Measurements from ENCODE around the gene URB2.
"Not testable (repeated sequence)": the region's sequence is repeated elsewhere in the genome, so short reads cannot be mapped to it uniquely, and the experiment has no call there.

The URB2 gene

DNA sequence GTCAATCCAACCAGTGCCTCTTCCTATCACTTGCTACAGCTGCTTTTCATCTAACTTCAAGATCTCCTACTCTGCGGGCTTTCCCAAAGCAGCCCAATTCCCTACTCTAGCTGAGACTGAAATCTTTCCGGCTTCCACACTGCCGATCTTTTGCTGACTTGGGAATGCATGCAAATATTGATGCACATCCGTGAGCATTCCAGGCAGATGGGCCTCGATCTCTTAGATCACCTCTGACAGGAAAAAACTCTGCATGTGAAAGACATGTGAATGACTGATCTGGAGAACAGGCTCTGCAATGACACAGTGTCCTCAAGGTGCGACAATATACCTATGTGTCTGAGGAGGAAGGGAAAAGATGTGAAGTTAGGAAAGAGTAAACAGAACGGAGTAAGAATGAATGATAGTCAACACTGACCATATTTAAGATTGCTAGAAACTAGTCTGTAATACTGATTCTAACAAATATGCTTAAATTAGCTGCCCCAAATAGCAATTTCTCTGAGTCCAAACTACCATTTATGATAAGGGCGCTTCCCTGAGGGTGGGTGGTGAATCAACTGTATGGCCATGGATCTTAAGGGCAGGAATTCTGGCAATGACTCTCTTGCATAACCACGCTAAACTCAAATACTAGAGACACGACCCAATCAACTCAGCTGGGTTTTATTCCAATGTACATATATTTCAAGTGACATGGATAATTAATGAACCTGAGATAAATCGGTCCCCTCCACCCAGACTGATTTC is 8.5 kb upstream of the URB2 start:
- DNase-seq = no peak

DNA sequence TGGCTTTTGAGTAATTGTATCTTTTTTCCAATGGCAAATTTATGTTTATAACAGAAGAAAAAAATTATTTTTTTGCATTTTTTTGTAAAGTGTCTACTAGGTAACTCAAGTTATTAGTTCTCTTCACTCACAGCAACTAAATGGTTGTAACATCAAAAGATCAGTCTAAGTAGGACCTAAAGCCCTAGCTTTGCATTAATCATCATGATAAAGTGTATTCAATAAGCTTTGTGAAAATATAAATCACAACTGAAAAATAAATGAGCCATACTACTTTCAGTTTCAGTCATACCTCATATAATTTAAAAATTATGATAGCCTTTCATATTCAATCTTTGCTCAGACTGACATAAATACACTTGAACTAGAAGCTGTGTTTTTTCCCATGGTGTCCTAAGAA is 7.0 kb upstream of the URB2 start:
- no peak for DNase-seq

DNA sequence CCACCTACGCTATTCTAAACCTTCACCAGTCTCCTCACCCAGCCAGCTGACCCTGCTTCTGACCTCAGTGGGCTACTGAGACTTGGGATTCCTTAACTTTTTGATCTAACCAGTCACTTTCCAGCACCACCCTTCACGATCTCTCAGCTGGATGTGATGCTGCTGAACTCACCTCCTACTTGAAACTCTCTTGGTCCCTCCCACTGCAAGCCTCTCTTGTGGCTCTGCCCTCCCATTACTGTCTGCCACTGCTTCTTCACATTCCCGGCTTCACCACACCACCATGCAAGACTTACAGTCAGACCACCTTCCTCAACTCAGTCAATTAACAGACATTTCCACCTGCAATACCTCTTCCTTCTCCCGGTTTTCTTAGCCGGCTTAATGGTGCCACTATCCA is 6.4 kb upstream of the URB2 start:
- DNase-seq = no peak

DNA sequence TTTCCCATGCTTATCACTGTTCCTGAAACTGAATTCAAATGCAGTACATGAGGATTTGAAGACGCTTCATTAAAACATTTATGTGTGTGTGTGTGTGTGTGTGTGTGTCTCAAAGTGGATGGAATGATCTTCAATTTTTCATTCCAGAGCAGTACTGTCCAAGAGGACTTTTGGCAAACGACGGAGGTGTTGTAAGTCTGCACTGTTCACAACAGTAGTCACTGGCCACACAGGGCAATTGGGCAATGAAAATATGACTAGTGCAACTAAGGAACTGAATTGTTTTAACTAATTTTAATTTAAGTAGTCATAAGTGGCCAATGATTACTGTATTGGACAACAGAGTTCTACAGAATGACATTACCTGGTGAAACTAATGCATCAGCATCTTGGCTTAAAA is 5.2 kb upstream of the URB2 start:
- DNase-seq = no peak

DNA sequence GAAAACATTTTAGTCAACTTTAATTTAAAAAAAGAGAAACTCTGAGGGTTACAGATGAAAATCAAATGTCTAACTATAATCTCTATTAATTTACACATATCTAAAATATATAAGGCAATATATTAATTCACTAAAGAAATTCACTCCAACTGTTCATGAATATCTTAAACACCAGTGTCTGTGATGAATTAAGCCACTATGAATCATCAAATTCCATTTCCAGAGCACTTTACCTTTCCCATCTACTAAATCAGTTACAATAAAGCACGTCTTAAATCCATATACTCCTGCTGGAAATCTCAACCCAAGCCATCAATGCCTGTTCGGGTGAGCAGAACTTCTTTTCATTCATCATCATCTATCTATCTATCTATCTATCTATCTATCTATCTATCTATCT is 4.4 kb upstream of the URB2 start:
- no peak for DNase-seq

DNA sequence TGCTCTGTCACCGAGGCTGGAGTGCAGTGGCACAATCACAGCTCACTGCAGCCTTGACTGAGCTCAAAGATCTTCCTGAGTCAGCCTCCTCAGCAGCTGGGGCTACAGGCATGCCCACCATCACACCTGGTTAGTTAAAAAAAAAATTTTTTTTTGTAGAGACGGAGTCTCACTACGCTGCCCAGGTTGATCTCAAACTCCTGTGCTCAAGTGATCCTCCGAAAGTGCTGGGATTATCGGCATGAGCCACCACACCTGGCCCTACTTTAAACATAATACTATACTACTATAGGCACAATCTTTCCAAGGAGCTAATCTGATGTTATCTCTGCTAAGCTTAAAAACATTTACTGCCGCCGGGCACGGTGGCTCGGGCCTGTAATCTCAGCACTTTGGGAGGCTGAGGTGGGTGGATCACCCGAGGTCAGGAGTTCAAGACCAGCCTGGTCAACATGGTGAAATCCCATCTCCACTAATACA is 3.4 kb upstream of the URB2 start:
- not testable (repeated sequence) for DNase-seq

DNA sequence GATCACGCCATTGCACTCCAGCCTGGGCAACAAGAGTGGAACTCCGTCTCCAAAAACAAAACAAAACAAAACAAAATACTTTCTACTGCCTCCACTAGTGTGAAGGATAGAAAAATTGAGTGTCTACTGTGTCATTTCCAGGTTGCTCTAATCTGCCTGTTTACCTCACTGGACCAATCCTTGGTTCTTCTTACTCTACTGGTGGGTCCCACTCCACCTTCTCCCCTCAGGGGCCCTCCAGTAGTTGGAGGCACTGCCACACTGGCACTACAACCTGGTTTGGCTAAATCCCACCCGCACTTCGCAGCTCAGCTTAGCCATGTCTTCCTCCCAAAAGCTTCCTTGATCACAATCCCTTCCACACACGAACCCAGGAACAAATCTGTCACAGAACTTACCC is 2.8 kb upstream of the URB2 start:
- no peak for DNase-seq

DNA sequence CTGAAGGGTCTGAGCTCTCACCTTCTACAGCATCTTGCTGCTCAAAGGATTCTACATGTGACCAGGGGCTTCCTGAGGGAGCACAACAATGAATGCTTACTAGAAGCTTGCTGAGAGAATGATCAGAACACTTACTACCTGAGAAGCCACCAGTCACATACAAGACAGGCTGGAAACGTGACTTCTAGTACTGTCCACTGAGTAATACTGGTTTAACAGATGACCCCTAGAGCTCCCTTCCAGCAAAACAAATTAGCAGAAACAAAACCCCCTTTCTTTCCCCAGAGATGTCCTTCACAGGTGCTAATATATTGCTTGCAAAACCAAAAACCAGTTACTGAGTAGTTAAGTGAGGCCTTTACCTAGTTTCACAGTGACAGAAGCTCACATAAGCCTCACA is 2.2 kb upstream of the URB2 start:
- no peak for DNase-seq

DNA sequence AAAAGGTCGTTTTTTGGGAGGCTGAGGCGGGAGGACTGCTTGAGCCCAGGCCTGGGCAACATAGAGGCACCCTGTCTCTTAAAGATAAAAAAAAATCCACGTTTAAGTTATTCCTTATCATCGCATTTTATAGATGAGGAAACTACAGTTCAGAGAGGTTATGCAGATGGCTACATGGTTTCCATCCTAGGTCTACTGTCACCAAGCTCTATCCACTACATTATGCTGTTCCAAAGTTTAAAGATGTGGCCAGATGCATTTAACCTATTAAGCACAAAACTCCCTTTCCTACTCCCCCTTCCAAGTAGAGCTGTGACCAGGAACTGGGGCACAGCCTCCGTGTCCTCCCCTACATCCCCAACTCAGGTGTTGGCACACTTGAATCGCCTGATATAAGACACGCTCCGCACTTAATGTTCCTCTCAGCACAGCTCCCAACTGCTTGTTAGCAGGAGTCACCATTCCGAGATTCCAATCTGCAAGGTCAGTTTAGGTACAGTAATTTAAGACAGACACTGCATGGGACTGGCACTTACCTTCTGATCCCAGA is 1.5 kb upstream of the URB2 start:
- DNase-seq = no peak

DNA sequence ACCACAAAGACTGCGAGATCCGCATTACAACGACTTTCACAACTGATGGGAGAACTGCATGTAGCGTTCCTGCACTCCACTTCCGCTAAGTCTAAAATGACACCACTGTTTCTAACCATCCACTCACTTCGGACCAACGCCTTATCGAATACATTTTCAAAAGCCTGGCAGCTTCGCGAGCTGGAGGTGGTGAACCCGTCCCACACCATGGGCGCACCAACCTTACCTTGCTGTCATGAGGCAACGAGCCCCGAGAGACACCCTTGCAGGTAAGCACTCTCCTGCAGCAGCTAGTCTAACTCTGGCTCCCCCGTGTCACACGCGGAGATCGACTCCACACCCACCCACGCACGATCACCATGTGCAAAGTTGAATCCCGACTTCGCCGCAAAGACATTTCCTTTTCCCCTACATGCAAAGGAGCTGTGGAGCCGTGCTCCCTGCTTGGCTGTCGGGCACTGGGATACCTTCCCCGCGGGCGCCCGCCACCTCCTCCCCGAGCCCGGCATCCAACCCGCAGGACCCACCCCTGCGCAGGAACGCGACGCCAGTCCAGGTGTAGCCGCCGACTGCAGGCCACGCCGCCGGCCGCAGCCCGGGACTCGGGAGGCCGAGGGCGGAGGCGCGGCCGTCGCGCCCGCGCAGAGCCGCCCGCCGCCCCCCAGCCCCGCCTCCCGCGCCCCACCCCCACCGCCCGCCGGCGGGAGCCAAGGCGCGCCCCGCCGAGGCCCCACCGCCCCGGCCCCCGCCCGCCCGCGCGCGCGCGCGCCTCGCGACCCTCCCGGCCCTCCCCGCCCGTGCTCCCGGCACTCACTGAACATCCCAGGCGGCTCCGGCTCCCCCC is 754 bp upstream of the URB2 start:
- peak; percentile 86 for DNase-seq

DNA sequence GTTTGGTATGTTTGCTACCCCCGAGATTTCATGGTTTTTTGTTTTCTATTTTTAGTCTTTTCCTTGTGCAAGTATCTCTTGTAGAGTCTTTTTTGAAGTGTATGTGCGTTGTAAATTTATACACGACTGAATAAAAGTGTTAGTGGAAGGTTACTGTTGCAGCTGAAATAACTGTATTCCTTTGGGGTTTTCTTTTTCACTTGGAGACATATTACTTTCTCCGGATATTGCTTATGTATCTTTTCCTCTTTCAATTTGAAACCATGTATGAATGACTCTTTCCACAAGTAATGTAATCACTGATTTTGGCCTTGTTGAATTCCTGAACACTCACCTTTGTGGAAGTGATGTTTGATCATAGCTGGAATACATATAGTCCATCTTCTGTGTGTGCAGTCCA is 956 bp downstream of the URB2 start:
- no peak for DNase-seq

DNA sequence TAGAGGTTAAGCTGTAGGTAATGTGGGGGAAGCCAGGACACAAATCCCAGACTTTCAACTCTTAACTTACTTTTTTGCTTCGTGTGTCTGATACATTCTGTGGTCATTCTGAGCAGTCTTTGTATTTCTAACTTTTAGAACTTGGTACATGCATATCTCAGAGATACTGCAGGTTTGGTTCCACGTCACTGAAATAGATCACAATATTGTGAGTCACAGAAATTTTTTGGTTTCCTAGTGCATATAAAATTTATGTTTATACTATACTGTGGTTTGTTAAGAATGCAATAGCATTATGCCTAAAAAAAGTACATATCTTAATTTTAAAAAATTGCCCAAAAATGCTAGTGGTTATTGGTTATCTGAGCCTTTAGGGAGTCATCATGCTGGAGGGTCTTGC is 3.2 kb downstream of the URB2 start:
- DNase-seq = no peak

DNA sequence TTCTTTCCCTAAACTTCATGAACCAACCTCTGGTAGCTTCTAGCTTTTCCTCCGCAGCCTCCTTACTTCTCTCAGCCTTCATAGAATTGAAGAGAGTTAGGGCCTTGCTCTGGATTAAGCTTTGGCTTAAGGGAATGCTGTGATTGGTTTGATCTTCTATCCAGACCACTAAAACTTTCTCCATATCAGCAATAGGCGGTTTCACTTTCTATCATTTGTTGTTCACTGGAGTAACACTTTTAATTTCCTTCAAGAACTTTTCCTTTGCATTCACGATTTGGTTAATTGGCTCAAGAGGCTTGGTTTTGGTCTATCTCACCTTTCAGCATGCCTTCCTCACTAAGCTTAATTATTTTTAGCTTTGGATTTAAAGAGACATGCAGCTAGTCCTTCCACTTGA is 5.1 kb downstream of the URB2 start:
- no peak for DNase-seq

DNA sequence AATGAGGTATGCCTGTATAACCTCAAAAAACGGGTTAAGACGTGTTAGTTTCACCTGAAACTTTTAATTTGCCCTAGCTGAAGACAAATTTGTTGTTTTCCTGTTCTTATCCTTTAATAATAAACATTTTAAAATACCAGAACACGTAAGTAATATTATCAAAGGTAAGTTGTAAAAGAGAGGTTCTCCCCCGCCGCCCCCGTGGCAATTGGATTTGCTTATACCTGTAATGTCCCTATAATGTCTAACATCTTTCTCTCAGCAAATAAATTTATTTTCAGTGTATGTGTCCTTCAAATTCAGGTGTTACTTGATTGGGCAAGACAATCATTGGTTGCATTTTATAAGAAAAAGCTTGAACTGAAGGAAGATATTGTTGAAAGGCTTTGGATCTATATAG is 5.9 kb downstream of the URB2 start:
- no peak for DNase-seq

DNA sequence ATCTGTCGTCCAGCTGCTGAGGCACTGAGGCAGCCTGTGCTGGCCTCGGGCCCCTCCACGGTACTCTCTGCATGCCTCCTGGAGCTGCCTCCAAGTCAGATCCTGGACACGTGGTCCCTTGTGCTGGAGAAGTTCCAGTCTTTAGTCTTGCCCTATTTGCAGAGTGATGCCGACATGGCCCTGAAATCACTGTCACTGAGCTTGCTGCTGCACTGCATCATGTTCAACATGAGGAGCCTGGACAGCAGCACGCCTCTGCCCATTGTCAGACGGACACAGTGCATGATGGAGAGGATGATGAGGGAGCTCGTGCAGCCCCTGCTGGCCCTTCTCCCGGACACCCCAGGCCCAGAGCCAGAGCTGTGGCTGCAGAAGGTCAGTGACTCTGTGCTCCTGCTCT is 10.0 kb downstream of the URB2 start:
- DNase-seq = no peak

DNA sequence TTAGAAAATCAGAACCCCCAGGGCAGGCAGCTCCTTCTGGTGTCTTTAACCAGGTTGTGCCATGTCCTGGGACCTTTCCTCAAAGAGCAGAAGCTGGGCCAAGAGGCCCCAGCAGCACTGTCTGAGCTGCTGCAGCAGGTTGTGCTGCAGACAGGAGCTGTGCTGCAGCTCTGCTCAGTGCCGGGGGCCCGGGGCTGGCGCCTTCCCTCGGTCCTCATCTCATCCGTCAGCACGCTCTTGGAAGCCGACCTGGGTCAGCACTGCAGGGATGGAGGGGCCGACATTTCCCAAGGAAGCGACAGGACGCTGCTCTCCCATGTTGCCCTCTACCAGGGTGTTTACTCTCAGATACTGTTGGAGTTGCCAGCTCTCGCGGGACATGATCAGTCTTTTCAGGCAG is 11.7 kb downstream of the URB2 start:
- DNase-seq = no peak

DNA sequence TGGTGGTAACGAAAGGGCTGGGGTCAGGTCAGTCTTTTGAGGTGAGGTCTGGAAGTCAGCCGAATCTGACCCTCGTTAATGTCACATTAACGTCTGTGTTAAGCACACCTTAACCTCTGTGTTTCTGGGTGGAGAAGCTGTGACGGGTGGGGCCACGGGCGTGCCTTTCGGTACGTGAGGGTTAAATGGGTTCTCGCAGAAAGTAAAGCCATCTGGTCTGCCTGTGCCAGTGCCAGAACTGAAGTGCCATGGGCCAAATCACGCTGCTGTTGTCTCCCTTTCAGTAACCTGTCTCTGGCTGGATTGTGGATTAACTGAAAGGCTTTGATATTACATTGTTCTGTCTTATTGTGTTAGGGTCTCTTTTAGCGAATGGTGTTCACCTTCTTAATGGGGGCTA is 14.4 kb downstream of the URB2 start:
- no peak for DNase-seq

DNA sequence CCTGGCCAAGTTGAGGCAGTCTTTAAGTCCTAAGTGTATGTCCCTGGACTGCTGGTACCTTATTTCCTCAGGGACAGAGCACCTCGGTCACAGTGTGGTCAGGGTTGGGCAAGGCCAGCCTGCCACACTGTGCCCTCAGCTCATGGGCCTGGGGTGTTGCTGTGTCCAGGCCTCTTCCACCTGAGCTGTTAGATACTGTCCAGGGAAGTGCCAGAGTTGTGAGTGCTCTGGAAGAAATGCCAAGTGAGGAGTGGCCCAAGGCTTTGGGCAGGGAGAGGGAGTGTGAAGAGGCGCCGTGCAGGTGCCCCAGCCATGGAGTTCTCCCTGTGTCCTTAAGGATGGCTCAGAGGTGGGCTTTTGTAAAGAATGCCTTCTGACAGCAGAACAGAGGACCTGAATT is 15.3 kb downstream of the URB2 start:
- DNase-seq = no peak

DNA sequence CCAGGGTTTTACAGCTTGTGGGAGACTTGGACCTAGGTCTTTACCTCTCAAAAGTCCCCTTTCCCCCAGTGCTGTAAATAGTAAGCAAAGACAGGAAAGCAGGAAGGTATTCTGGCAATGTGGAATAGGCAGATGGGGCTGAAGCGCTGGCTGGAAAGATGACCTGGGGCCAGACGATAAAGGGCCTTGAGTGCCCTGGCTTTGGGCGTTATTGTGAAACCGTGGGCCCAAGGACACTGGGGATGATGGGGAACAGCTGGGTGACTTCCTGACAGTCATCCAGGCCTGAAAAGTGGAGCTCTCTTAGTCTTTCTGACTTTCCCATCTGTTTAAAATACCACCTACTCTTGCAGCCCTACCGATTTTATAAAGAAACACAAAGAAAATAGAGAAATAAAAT is 16.3 kb downstream of the URB2 start:
- no peak for DNase-seq

DNA sequence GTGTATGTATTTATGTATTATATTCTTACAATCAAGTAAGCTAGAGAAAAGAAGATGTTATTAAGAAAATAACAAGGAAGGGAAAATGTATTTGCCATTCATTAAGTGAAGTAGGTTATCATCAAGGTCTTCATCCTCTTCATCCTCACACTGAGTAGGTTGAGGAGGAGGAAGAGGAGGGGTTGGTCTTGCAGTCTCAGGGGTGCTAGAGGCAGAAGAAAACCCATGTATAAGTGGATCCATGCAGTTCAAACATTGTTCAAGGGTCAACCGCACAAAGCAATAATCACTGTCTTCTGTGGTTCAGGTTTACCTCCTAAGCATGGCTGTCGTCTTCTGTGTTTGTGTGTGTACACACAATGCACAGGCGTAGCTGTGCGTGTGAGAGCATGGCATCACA is 16.9 kb downstream of the URB2 start:
- DNase-seq = no peak

DNA sequence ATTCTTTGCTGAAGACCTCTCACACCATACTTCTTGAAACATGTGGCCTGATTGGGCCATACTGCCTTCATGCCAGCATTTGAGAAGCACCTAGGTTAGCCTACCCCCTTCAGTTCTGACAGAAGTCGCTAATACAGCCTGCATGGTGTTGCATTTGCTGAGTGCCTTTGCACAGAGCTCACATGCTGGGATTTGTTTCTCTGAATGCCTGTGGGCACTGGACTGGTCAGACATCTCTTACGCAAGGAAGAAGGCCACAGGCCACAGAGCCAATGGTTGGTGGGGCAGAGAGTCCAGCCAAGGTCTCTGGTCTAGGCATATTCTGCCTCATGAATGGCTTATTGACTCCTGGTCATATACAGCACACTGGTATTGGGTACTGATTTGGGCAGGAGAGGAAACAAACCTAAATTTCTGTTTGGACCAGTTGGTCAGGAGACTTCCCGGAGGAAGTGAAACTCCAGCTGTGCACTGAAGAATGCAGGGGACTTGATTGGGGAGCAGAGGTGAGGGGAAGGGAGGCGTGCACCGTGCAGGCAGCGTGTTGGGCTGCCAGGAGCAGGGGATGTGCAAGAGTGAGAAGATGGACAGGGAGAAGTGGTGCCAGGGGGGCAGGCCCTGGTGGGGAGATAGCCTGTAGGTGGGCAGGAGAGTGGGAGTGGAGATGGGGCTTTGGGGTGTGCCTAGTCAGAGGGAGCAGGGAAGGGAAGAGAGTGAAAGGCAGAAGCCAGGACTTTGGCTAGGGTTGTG is 18.1 kb downstream of the URB2 start:
- no peak for DNase-seq

DNA sequence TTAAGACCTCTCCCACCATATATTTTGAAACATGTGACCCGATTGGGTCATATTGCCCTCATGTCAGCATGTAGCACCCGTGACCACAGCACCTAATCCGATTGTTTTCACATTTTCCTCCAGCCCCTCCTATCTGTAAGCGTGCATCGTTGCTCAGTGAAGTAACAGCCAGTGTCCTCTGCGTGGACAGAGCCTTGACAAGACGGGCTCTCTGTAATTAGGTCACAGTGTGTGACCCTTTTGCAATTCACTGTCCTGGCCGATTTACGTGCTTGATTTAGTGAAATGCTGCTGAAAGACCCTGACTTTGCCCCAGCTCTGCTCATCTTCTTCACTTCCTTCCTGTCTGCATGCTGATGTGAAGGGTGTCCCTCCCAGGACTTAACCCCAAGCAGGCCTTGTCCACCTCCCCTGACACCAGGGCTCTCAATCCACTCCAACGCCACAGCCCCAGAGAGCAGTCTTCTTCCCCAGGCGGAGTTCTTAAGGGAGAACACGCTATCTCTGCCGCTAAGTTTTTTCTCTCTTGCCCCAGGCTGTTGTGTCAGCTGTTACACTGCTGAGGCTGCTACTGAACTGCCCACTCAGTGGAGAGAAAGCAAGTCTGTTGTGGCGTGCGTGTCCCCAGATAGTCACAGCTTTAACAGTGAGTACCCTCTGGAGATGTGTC is 19.4 kb downstream of the URB2 start:
- no peak for DNase-seq

DNA sequence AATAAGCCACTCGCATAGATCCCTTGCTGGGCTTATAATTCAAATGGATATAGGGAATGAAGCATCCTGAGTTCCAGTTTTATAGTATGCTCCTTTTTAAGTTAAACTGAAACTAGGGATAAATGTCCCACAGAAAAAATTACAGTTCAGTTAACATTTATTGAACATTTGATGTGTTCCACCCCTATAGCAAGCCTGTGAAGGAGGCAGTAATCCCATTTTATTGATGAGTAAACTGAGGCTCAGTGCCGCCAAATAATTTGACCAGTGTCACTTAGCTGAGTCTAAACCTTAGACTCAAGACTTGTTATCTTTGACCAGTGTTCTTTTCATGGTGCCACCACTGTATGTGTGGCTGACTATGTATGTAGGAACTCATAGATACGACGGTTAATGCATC is 22.4 kb downstream of the URB2 start:
- DNase-seq = no peak

Measured in activated CD8-positive, alpha-beta memory T cell treated with anti-CD3 and anti-CD28 coated beads for 24 hours (primary cell).